ENCODE measurements around the gene ZNF837.

- no peak for TF ChIP-seq CTCF (IDR thresholded peaks at IDR 0.05)
- no peak for TF ChIP-seq EZH2 (IDR thresholded peaks at IDR 0.05)
- TF ChIP-seq EZH2phosphoT487 (IDR thresholded peaks at IDR 0.05) = no peak
Measured at GRCh38 chr19:58350871-58351557, 29.8 kb downstream of the ZNF837 start.
